GM12878 (cell line): Measurements from ENCODE around the gene TCF12. TPM values are rescaled to one million over a fixed set of nuclear protein-coding genes. Genes with fewer than 3 reads are reported as not detected.

ENCODE experiments used
- JUND ChIP-seq: IDR thresholded peaks from 2 replicates; pipeline ENCODE4 v1.6.1; 2012; ENCODE audit warnings: low read depth, mild to moderate bottlenecking, low read length, improper control_type of control experiment, moderate library complexity
- MTA3 ChIP-seq: IDR thresholded peaks from 2 replicates; pipeline ENCODE4 v1.6.1; 2012; ENCODE audit warnings: low read length, inconsistent platforms, borderline replicate concordance
- NR2F1 ChIP-seq: fragments of 450-650 bp; conservative IDR thresholded peaks from 2 replicates; pipeline ENCODE4 v1.6.1; 2017; ENCODE audit warnings: mild to moderate bottlenecking
- PBX3 ChIP-seq: IDR thresholded peaks from 2 replicates; pipeline ENCODE4 v1.6.1; 2011; ENCODE audit warnings: mild to moderate bottlenecking, low read depth, low read length, moderate library complexity; ENCODE audit not compliant: insufficient replicate concordance
- RCOR1 ChIP-seq: conservative IDR thresholded peaks from 2 replicates; pipeline ENCODE4 v1.6.1; 2012; ENCODE audit warnings: low read depth, low read length, improper control_type of control experiment
- polyA plus RNA-seq, 11 experiments: library from polyadenylated mRNA; depleted of rRNA in 4 of 11; unstranded in 6 of 11; stranded (reverse) in 5 of 11; fragments of >200 nt; fragmentation: Nextera tagmentation in 4 of 11; fragmentation: Illumina TruSeq in 1 of 11; extraction: Ambion mirVana in 4 of 11; extraction: Trizol in 1 of 11; gene quantifications; 1 replicate in 1 of 11; 2 replicates in 10 of 11; pipeline versions ENCODE4 v1.2.1 to v1.2.3, GENCODE V29; 2011 to 2016; ENCODE audit warnings: inconsistent platforms in 2 of 11, missing spikeins in 2 of 11, low read depth in 1 of 11
- total RNA-seq, 4 experiments: library from RNA; depleted of rRNA in 3 of 4; stranded (reverse); fragments of >200 nt in 3 of 4; fragmentation: Illumina TruSeq in 1 of 4; extraction: Trizol in 1 of 4; gene quantifications; 2 replicates each; pipeline versions ENCODE4 v1.2.1 to v1.2.3, GENCODE V29; 2013 to 2021
- TF ChIP-seq, protein P1 (sequence below): IDR thresholded peaks from 2 replicates; pipeline ENCODE4 v1.6.1; 2011; ENCODE audit warnings: borderline replicate concordance, low read depth, mild to moderate bottlenecking, moderate library complexity, low read length; ENCODE audit not compliant: insufficient read depth, poor library complexity, severe bottlenecking
- TF ChIP-seq, protein P2 (sequence below): fragments of 450-650 bp; conservative IDR thresholded peaks from 2 replicates; pipeline ENCODE4 v1.6.1; 2017; ENCODE audit warnings: mild to moderate bottlenecking, moderate library complexity

Gene TCF12
- total and polyA plus RNA-seq, 10 of the 15 experiments (the other 5 are each of a cell fraction or from before 2014, with no cell fraction given): 8.2 to 70.9 (median 49.5) TPM

GRCh38 chr15:57309856-57310760 is 391.7 kb downstream of the TCF12 start (continued):
- TF ChIP-seq, protein P1, sequence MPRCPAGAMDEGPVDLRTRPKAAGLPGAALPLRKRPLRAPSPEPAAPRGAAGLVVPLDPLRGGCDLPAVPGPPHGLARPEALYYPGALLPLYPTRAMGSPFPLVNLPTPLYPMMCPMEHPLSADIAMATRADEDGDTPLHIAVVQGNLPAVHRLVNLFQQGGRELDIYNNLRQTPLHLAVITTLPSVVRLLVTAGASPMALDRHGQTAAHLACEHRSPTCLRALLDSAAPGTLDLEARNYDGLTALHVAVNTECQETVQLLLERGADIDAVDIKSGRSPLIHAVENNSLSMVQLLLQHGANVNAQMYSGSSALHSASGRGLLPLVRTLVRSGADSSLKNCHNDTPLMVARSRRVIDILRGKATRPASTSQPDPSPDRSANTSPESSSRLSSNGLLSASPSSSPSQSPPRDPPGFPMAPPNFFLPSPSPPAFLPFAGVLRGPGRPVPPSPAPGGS: no peak
- no peak for TF ChIP-seq PBX3
- no peak for TF ChIP-seq MTA3
- no peak for TF ChIP-seq RCOR1
- TF ChIP-seq, protein P2, sequence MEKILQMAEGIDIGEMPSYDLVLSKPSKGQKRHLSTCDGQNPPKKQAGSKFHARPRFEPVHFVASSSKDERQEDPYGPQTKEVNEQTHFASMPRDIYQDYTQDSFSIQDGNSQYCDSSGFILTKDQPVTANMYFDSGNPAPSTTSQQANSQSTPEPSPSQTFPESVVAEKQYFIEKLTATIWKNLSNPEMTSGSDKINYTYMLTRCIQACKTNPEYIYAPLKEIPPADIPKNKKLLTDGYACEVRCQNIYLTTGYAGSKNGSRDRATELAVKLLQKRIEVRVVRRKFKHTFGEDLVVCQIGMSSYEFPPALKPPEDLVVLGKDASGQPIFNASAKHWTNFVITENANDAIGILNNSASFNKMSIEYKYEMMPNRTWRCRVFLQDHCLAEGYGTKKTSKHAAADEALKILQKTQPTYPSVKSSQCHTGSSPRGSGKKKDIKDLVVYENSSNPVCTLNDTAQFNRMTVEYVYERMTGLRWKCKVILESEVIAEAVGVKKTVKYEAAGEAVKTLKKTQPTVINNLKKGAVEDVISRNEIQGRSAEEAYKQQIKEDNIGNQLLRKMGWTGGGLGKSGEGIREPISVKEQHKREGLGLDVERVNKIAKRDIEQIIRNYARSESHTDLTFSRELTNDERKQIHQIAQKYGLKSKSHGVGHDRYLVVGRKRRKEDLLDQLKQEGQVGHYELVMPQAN: no peak
- TF ChIP-seq NR2F1: no peak
- no peak for TF ChIP-seq JUND
